Stimulated activated CD4-positive, alpha-beta T cell treated with anti-CD3 and anti-CD28 coated beads, TNF-alpha, amount 100 ng/mL, for 1 hour (primary cell): Measurements from ENCODE around the gene SLC16A3.

Experiments
- DNase-seq, 3 donors: peaks; one replicate each; pipeline ENCODE4 v3.0.0-alpha.2; 2020; ENCODE audit warnings: low read depth in 3 of 3, low spot score in 1 of 3

The SLC16A3 gene

DNA sequence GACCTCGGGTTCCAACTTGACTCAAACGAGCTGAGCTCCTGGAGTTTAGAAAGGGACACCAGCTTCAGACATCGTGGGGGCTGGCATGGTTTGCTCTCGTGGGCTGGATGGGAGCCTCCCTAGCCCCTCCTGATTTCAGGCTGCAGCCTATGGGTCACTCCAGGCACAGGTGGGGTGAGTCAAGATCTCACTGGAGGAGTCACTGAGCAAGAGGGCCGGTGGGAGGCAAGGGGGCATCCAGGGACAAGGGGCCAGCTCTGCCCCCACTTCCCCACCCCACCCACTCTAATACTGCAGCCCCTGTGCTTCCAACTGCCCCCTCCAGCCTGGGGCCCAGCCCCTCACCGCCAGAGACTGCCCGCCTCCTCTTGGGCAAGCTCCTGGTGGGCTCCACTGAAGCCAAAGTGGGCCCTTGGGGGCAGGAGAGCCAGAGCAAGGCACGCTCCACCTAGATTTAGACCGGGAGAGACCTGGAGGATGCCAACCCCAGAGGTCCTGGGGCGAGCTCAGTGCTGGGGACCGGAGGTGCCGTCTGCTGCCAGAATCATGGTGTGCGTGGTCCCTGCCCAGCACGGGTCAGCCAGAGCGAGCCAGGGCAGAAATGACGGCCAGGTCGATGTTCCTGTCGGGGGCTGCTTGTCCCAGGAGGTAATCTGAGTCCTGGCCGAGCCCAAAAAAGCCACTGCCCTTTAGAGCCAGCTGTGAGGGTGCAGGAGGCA lies 6.4 kb downstream of the SLC16A3 start:
- no peak for DNase-seq

GRCh38 chr17:82235775-82236141 lies 6.9 kb downstream of the SLC16A3 start:
- no peak for DNase-seq

- peak in 2 of 3 donors; percentile 43 to 65 for DNase-seq
Observed at GRCh38 chr17:82236142-82236971, 7.5 kb downstream of the SLC16A3 start.

- no peak for DNase-seq
Observed at GRCh38 chr17:82237083-82237745, 8.4 kb downstream of the SLC16A3 start.

GRCh38 chr17:82237746-82238471 lies 9.1 kb downstream of the SLC16A3 start:
- no peak for DNase-seq

DNA sequence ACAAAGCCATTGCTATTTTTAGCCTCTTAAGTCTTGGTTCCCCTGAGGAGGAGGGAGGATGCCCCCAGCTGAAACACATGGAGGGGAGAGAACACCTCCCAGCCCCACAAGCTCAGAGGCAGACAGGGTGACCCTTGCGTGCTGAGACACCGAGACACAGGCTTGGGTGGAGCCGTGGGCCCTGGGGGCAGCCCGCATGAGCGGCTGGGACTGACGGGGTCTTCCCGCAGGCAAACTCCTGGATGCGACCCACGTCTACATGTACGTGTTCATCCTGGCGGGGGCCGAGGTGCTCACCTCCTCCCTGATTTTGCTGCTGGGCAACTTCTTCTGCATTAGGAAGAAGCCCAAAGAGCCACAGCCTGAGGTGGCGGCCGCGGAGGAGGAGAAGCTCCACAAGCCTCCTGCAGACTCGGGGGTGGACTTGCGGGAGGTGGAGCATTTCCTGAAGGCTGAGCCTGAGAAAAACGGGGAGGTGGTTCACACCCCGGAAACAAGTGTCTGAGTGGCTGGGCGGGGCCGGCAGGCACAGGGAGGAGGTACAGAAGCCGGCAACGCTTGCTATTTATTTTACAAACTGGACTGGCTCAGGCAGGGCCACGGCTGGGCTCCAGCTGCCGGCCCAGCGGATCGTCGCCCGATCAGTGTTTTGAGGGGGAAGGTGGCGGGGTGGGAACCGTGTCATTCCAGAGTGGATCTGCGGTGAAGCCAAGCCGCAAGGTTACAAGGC lies 9.8 kb downstream of the SLC16A3 start:
- peak in 2 of 3 donors; percentile 43 to 46 for DNase-seq

DNA sequence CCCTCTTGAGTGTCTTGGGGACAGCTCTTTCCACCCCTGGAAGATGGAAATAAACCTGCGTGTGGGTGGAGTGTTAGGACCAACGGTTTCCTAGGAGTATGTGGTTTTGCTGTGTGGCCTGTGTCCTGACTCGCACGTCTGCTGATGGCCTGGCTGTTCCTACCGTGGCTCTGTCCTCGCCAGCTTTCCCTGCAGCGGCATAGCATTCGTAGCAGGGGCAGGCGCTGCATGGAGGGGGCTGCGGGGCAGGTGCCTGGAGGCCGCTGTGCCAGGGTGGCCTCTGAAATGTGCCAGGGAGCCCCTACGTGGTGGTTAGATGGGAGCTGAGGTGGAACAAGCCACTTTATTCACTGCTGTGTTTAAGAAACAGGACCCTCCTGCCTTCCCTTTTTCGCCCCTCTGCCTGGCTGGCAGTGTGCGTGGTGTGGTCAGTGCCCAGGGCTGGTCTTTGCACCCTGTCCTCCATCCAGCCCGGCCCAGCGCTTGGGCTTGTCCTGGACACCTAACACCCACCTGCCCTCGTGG lies 10.6 kb downstream of the SLC16A3 start:
- no peak for DNase-seq

GRCh38 chr17:82239926-82240505 lies 11.2 kb downstream of the SLC16A3 start:
- no peak for DNase-seq

DNA sequence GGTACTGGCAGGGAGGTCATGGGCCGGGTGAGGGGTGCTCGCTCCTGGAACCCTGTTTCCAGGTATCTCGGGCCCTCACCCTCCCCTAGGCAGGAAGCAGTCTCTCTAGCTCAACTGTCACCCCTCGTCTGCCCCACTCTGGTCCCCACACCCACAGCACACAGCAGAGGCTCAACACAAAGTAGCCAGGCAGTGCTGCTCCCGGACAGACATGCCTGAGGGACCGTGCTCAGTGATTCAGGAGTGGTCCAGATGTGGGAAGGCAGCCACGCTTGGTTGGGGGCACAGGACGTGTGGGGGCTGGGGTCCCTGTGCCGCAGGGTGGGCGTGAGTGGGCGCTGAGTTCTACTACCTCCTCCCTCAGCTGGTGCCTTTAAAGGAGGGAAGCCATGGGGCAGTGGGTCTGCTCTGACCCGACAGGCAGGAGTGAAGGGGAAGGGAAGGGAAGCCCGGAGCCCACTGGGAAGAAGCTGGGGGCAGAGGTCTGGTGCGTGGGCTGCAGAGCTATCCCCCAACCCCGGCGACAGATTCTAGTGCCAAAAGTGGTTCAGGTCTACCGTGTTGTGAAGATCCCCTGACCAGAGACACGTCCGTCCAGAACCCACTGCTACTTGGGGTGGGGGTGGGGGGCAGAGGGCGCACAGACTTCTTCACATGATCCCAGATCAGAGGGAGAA lies 11.8 kb downstream of the SLC16A3 start:
- DNase-seq = no peak

GRCh38 chr17:82241183-82241925 lies 12.5 kb downstream of the SLC16A3 start:
- DNase-seq = no peak

- no peak for DNase-seq
Observed at GRCh38 chr17:82241926-82242697, 13.3 kb downstream of the SLC16A3 start.

- no peak for DNase-seq
Observed at GRCh38 chr17:82242698-82242976, 13.8 kb downstream of the SLC16A3 start.

DNA sequence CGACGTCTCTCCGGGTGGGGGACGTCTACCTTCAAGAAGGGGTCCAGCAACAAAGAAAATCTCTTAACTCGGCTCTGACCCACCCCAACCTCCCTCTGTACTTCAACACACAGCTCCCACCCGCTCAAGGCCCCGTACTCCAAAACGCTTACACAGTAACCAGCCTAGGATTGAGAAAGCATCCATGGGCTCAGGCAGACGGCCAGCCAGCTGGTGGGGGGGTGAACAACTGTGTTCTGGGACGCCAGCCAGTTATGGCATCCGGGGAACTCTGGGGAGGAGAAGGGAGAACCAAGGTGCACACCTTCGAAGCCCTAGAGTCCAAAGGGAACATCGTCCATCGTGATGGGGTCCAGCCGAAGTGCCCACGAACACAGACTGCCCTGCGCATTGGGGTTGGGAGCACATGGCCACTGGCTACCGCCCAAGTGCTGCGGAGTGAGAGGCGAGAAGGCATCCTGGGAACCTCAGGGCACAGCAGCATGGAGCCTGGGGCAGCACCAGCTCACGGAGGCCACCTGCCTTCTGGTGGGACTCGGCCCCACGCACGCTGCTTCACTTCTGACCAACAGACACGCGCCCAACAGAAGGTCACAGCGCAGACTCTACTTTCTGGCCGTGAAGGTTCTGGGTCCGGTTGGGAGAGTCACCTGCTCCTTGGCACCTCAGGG lies 14.3 kb downstream of the SLC16A3 start:
- no peak for DNase-seq

GRCh38 chr17:82243648-82244412 lies 15.0 kb downstream of the SLC16A3 start:
- DNase-seq = no peak

- DNase-seq = no peak
Observed at GRCh38 chr17:82244413-82245133, 15.7 kb downstream of the SLC16A3 start.
